ENCODE results near the gene TRPV5.

GRCh38 chr7:142964502-142965246 lies 31.1 kb upstream of the TRPV5 start:
- TF ChIP-seq, protein P1, sequence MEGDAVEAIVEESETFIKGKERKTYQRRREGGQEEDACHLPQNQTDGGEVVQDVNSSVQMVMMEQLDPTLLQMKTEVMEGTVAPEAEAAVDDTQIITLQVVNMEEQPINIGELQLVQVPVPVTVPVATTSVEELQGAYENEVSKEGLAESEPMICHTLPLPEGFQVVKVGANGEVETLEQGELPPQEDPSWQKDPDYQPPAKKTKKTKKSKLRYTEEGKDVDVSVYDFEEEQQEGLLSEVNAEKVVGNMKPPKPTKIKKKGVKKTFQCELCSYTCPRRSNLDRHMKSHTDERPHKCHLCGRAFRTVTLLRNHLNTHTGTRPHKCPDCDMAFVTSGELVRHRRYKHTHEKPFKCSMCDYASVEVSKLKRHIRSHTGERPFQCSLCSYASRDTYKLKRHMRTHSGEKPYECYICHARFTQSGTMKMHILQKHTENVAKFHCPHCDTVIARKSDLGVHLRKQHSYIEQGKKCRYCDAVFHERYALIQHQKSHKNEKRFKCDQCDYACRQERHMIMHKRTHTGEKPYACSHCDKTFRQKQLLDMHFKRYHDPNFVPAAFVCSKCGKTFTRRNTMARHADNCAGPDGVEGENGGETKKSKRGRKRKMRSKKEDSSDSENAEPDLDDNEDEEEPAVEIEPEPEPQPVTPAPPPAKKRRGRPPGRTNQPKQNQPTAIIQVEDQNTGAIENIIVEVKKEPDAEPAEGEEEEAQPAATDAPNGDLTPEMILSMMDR (IDR thresholded peaks at IDR 0.05), result no peak
- TF ChIP-seq POLR2A (IDR thresholded peaks at IDR 0.05), result no peak

All from body of pancreas (tissue), 4 donors.